ENCODE data around the gene KLB. TPM values are rescaled to one million over a fixed set of nuclear protein-coding genes. Genes with fewer than 3 reads are reported as not detected.

Gene KLB
- total and polyA plus RNA-seq, 5 donors: 0.03 to 0.32 (median 0.06) TPM

DNA sequence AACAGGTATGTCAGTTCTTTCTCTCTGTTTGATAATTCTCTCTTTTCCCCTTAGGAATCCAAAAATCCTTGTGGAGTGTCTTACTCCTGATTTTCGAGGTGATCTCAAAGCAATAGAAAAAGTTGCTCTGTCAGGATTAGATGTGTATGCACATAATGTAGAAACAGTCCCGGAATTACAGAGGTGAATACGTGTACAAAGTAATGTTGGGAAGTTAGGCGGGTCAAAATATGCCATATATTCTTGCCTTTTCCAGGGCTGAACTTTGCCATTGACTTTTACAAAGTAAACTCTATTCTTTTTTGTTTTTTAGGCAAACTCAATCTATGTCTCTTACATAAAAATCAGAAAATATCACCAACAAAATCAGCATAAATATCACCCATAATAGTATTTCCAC, 60.7 kb downstream of the KLB start:
- Histone ChIP-seq H3K4me3 (ENCODE audit: low read length) (no peak overlapping the region), H3K4me1 (ENCODE audit: control insufficient read depth, insufficient read depth, low read length) (no peaks in the 10 kb centered on the region), H3K27ac (ENCODE audit: low read length) (no peak overlapping the region), H3K27me3 (ENCODE audit: control insufficient read depth, insufficient read depth) (no peaks in the 10 kb centered on the region), H3K9me3 (ENCODE audit: control insufficient read depth, low read length) (no peaks in the 10 kb centered on the region)
- DNase-seq (no peak), ATAC-seq (no peak)
- WGBS: 92% methylated on average over 4 of the region's 4 CpGs
- intact Hi-C loops (cut with DNase I): loop anchor here in 2 of 4 donors (5.0 to 10.0 kb wide), 3 partner anchors 177 to 510 kb away; partner anchors contain the start of gene PDS5A (in 2 of the 2)

DNA sequence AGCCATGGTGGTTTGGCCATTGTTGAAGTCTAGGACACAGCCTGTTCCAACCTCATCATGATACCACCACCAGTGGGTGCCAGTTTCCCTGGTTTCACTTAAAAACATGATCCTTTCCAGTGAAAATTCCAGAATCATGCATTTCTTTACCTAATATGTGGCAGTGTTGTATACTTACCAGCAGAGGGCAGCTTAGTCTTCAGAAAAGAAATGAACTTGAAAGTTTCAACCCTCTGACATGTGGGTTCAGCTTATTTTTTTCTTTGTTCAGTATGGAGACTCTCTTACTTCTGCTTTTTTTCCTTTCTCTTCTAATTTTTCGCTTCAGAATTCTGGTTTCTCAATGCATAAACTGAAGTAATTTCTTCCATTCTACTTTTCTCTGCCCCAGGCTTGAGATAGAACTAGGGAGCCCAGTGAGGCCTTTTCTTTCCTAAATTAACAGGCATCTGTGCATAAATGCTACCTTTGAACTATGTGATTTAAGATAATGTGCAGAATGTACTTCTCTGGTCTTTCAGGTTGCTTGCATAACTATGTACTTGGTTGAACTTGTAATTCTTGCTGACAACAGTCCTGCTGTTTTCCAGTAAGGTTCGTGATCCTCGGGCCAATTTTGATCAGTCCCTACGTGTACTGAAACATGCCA, 62.8 kb downstream of the KLB start:
- H3K27ac ChIP-seq (ENCODE audit: low read length): no peak overlapping the region
- H3K9me3 ChIP-seq (ENCODE audit: control insufficient read depth, low read length): no peaks in the 10 kb centered on the region
- ATAC-seq: peak; percentile 69 to 86
- intact Hi-C loops (cut with DNase I): loop anchor here in 2 of 4 donors (5.0 to 10.0 kb wide), 3 partner anchors 175 to 508 kb away; partner anchors contain the start of gene PDS5A (in 2 of the 2)
- DNase-seq: peak in 2 of 3 donors; percentile 30 to 63
- no peak overlapping the region for H3K4me3 ChIP-seq (ENCODE audit: low read length)
- no peaks in the 10 kb centered on the region for H3K27me3 ChIP-seq (ENCODE audit: control insufficient read depth, insufficient read depth)
- 58% methylated on average over 4 of the region's 4 CpGs for WGBS
- H3K4me1 ChIP-seq (ENCODE audit: control insufficient read depth, insufficient read depth, low read length): no peaks in the 10 kb centered on the region

DNA sequence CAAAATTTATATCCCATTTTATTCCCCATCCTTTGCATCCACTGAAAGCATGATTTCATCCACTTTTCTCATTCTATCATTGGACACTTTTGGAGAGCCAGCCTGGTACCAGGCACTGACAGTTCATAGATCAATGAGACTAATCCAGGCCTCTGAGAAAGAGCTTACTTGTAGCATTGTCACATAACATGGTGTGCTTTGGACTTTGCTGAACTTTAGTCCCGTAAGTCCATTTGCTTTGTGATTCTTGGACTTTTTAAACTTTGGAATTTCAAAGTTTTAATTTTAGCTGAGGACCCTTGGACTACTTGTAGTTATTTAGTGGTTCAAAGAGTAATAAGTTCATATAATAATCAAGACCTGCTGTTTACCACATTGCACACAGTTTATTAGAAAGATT, 63.7 kb downstream of the KLB start:
- intact Hi-C loops (cut with DNase I): no loop called here
- ATAC-seq (no peak), DNase-seq (no peak)
- Histone ChIP-seq H3K4me3 (ENCODE audit: low read length) (no peak overlapping the region), H3K27ac (ENCODE audit: low read length) (no peak overlapping the region), H3K9me3 (ENCODE audit: control insufficient read depth, low read length) (no peaks in the 10 kb centered on the region), H3K4me1 (ENCODE audit: control insufficient read depth, insufficient read depth, low read length) (no peaks in the 10 kb centered on the region), H3K27me3 (ENCODE audit: control insufficient read depth, insufficient read depth) (no peaks in the 10 kb centered on the region)
- WGBS: 94% methylated on average over 1 of the region's 1 CpG

DNA sequence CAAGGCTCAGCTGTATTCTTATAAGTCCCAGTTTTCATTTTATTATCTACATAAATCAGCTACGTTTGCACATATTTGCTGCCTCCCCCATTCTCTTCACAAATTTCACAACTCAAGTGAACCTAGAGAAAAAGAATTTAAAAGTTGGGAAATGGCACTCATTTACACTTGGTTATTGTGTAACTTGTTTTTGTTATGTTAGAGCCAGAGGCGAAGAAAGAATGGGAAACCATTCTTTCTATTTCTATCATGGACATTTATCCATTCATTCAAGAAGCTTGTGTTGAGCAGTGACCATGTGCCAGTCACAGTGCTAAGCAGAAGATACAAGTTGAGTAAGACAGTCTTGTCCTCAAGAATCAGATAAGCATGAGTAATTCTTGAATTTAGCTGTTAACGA, 65.7 kb downstream of the KLB start:
- intact Hi-C loops (cut with DNase I): no loop called here

DNA sequence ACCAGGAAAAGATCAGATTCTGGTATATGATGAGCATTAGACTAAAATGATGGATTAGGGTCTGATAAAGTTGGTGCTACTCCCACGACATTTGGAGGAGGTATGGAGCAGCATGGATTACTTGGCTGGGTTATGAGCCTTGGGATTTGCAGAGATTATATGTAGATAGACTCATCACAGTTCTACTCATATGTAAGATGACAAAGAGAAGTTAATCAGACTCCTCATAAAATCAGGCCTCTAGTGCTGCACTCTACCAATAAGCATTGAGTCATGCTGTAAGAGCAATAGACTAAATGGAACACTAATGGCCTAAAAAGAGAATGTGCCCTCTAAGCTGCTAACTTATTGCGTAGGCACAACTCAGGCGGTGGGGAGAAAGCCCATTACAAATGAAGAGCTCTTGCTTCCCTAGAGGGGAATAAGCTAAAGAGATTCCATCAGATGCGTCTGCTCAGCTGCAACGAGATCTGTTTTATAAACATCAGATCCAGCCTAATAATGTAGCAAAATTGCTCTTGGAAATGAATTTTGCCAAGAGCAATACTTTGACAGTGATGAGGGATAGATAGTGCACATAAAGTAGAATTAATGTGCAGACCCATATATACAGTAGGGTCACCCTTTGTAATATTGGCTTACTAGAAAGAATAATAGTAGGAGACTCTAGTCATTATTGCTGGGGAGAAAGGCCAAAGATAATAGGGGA, 69.6 kb downstream of the KLB start:
- Histone ChIP-seq H3K9me3 (ENCODE audit: control insufficient read depth, low read length) (no peaks in the 10 kb centered on the region), H3K4me3 (ENCODE audit: low read length) (no peak overlapping the region), H3K27me3 (ENCODE audit: control insufficient read depth, insufficient read depth) (no peaks in the 10 kb centered on the region), H3K4me1 (ENCODE audit: control insufficient read depth, insufficient read depth, low read length) (no peaks in the 10 kb centered on the region), H3K27ac (ENCODE audit: low read length) (no peak overlapping the region)
- DNase-seq (no peak), ATAC-seq (no peak)
- intact Hi-C loops (cut with DNase I): no loop called here
- 78% methylated on average over 5 of the region's 5 CpGs for WGBS

More for the DNA sequence above, 65.7 kb downstream of the KLB start:
- ATAC-seq (no peak), DNase-seq (no peak)
- Histone ChIP-seq H3K27ac (ENCODE audit: low read length) (no peak overlapping the region), H3K9me3 (ENCODE audit: control insufficient read depth, low read length) (no peaks in the 10 kb centered on the region), H3K4me3 (ENCODE audit: low read length) (no peak overlapping the region), H3K27me3 (ENCODE audit: control insufficient read depth, insufficient read depth) (no peaks in the 10 kb centered on the region), H3K4me1 (ENCODE audit: control insufficient read depth, insufficient read depth, low read length) (no peaks in the 10 kb centered on the region)
- 88% methylated on average over 3 of the region's 3 CpGs for WGBS

DNA sequence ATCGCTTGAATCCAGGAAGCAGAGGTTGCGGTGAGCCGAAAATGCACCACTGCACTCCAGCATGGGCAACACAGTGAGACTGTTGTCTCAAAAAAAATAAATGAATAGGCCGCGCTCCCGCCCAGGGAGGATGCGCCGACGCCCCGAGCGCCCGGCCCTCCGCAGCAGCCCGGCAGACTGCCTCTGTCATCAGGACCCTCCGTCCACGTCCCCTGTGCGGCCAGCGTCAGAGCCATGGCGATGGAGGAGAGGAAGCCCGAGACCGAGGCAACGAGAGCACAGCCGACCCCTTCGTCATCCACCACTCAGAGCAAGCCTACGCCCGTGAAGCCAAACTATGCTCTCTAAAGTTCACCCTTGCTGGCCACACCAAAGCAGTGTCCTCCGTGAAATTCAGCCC, 73.5 kb downstream of the KLB start:
- intact Hi-C loops (cut with DNase I): no loop called here
- no peak for DNase-seq
- WGBS: 96% methylated on average over 27 of the region's 27 CpGs
- ATAC-seq: no peak
- H3K9me3 ChIP-seq (ENCODE audit: control insufficient read depth, low read length): no peaks in the 10 kb centered on the region
- no peaks in the 10 kb centered on the region for H3K27me3 ChIP-seq (ENCODE audit: control insufficient read depth, insufficient read depth)
- H3K4me3 ChIP-seq (ENCODE audit: low read length): no peak overlapping the region
- H3K4me1 ChIP-seq (ENCODE audit: control insufficient read depth, insufficient read depth, low read length): no peaks in the 10 kb centered on the region
- no peak overlapping the region for H3K27ac ChIP-seq (ENCODE audit: low read length)

DNA sequence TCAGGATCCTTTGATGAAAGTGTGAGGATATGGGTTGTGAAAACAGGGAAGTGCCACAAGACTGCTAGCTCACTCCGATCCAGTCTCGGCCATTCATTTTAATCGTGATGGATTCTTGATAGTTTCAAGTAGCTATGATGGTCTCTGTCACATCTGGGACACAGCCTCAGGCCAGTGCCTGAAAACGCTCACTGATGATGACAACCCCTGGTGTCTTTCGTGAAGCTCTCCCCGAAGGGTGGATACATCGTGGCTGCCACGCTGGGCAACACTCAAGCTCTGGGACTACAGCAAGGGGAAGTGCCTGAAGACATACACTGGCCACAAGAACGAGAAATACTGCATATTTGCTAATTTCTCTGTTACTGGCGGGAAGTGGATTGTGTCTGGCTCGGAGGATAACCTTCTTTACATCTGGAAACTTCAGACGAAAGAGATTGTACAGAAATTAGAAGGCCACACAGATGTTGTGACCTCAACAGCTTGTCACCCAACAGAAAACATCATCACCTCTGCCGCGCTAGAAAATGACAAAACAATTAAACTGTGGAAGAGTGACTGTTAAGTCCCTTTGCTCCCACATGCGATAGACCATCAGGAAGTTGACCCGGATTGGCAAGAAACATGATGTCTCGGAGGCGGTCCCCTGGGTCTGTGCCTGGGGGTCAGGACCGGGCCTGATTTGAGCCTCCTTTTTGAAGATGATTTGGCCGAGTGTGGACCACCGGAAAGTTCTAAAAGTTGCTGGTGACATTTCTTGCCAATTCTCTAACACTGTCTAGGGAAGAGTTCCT, 74.4 kb downstream of the KLB start:
- H3K9me3 ChIP-seq (ENCODE audit: control insufficient read depth, low read length): no peaks in the 10 kb centered on the region
- WGBS: 73% methylated on average over 21 of the region's 21 CpGs
- no peaks in the 10 kb centered on the region for H3K27me3 ChIP-seq (ENCODE audit: control insufficient read depth, insufficient read depth)
- H3K27ac ChIP-seq (ENCODE audit: low read length): no peak overlapping the region
- intact Hi-C loops (cut with DNase I): no loop called here
- ATAC-seq (peak in 1 of 2 donors; percentile 43), DNase-seq (no peak)
- H3K4me1 ChIP-seq (ENCODE audit: control insufficient read depth, insufficient read depth, low read length): no peaks in the 10 kb centered on the region
- H3K4me3 ChIP-seq (ENCODE audit: low read length): no peak overlapping the region

DNA sequence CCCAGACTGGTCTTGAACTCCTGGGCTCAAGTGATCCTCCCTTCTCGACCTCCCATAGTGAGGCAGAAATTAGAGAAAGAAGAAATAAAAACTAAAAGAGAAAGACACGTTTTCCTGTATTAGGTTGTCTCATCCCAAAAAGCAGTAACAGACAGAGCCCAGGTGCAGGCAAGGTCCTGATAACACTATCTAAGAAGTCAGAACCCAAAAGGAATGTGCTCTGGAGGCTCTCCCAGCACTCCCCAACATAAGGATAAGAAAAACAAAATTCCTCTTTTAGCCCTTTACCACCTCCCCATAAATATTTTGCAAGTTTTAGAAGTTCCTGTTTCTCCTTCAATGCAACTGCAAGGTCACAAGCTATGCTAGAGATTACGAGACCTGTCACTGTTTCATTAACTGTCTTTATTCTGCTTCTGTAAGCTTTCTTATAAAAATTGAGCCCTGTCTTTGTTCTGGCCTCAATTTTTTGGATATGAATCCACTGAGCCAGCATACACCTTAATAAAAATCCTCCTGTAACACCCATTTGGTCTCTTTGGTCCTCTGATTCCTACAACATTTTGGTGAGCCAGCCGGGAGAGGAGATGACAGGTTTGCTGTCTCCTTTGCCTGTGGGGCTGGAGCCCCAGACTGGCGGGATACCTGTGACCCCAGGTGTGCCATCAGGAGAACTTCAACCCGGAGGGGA, 78.0 kb downstream of the KLB start:
- H3K27me3 ChIP-seq (ENCODE audit: control insufficient read depth, insufficient read depth): no peaks in the 10 kb centered on the region
- H3K4me3 ChIP-seq (ENCODE audit: low read length): no peak overlapping the region
- 79% methylated on average over 6 of the region's 6 CpGs for WGBS
- intact Hi-C loops (cut with DNase I): no loop called here
- no peaks in the 10 kb centered on the region for H3K9me3 ChIP-seq (ENCODE audit: control insufficient read depth, low read length)
- ATAC-seq: no peak
- no peak overlapping the region for H3K27ac ChIP-seq (ENCODE audit: low read length)
- no peaks in the 10 kb centered on the region for H3K4me1 ChIP-seq (ENCODE audit: control insufficient read depth, insufficient read depth, low read length)
- no peak for DNase-seq

DNA sequence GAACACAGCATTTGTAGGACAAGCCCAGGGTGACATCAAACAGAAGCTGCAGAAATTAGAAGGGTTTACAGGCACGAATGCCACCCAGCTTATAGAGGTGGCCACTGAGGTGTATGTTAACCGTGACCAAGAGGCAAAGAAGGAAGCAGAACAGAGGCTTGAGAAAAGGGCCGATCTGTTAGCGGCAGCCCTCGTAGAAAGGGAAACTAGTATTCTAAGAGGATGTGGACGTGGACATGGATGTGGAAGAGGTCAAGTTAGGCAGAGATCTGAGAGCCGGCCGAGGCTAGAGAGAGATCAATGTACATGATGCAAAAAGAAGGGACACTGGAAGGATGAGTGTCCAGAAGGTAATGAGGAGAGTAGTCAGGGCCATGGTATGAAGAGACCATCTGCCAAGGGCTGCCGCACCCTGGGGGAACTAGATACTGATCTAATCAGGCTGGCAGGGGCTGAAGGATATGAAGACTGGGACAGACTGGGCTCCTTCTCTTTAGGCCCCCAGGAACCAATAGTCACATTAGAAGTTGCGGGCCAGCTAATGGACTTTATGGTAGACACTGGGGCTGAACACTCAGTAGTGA, 79.6 kb downstream of the KLB start:
- H3K27me3 ChIP-seq (ENCODE audit: control insufficient read depth, insufficient read depth): no peaks in the 10 kb centered on the region
- H3K27ac ChIP-seq (ENCODE audit: low read length): no peak overlapping the region
- H3K4me3 ChIP-seq (ENCODE audit: low read length): no peak overlapping the region
- no peak for ATAC-seq
- WGBS: 77% methylated on average over 10 of the region's 10 CpGs
- H3K9me3 ChIP-seq (ENCODE audit: control insufficient read depth, low read length): no peaks in the 10 kb centered on the region
- DNase-seq: no peak
- no peaks in the 10 kb centered on the region for H3K4me1 ChIP-seq (ENCODE audit: control insufficient read depth, insufficient read depth, low read length)
- intact Hi-C loops (cut with DNase I): no loop called here

DNA sequence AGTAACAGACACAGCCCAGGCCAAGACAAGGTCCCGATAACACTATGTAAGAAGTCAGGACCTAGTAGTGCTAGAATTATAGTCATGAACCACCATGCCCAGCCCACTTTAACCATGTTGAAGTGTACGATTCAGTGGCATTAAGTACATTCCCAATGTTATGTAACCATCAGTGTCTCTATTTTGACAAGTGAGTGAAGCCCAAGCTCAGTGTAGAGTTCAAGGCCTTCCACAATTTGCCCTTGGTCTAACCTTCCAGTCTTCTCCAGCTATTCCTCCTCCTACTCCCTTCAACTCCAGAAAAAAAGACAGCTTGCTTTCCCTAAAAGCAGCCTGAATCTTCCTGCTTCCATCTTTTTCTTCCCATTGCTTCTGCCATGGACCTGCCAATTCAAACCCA, 83.6 kb downstream of the KLB start:
- no peaks in the 10 kb centered on the region for H3K9me3 ChIP-seq (ENCODE audit: control insufficient read depth, low read length)
- H3K4me1 ChIP-seq (ENCODE audit: control insufficient read depth, insufficient read depth, low read length): no peaks in the 10 kb centered on the region
- H3K27me3 ChIP-seq (ENCODE audit: control insufficient read depth, insufficient read depth): no peaks in the 10 kb centered on the region
- ATAC-seq: no peak
- H3K27ac ChIP-seq (ENCODE audit: low read length): no peak overlapping the region
- WGBS: 91% methylated on average over 2 of the region's 2 CpGs
- H3K4me3 ChIP-seq (ENCODE audit: low read length): no peak overlapping the region
- intact Hi-C loops (cut with DNase I): no loop called here
- DNase-seq: no peak
